ENCODE results near the gene RHBDD3.
"Not testable (repeated sequence)": the region's sequence is repeated elsewhere in the genome, so short reads cannot be mapped to it uniquely, and the experiment has no call there.

Gene RHBDD3

GRCh38 chr22:29251981-29252911, 15.5 kb downstream of the RHBDD3 start:
- peak; percentile 19 for DNase-seq (ENCODE audit: low spot score)

- no peak for DNase-seq (ENCODE audit: low spot score)
Measured at GRCh38 chr22:29251265-29251664, 16.5 kb downstream of the RHBDD3 start.

- not testable (repeated sequence) for DNase-seq (ENCODE audit: low spot score)
Measured at GRCh38 chr22:29247891-29248290, 19.9 kb downstream of the RHBDD3 start.

GRCh38 chr22:29245626-29246385, 22.0 kb downstream of the RHBDD3 start:
- peak; percentile 87 for DNase-seq (ENCODE audit: low spot score)

GRCh38 chr22:29244785-29245625, 22.8 kb downstream of the RHBDD3 start:
- peak; percentile 34 for DNase-seq (ENCODE audit: low spot score)

GRCh38 chr22:29243874-29244446, 23.8 kb downstream of the RHBDD3 start:
- DNase-seq (ENCODE audit: low spot score), result no peak

GRCh38 chr22:29240481-29240880, 27.3 kb downstream of the RHBDD3 start:
- DNase-seq (ENCODE audit: low spot score), result not testable (repeated sequence)

GRCh38 chr22:29233277-29233877, 34.4 kb downstream of the RHBDD3 start:
- DNase-seq (ENCODE audit: low spot score), result peak; percentile 24

- DNase-seq (ENCODE audit: low spot score), result peak; percentile 30
Measured at GRCh38 chr22:29231971-29232959, 35.5 kb downstream of the RHBDD3 start.

- peak; percentile 29 for DNase-seq (ENCODE audit: low spot score)
Measured at GRCh38 chr22:29230972-29231875, 36.6 kb downstream of the RHBDD3 start.

GRCh38 chr22:29226351-29226981, 41.3 kb downstream of the RHBDD3 start:
- peak; percentile 20 for DNase-seq (ENCODE audit: low spot score)

- peak; percentile 22 for DNase-seq (ENCODE audit: low spot score)
Measured at GRCh38 chr22:29225422-29226090, 42.2 kb downstream of the RHBDD3 start.

- peak; percentile 20 for DNase-seq (ENCODE audit: low spot score)
Measured at GRCh38 chr22:29224859-29225410, 42.8 kb downstream of the RHBDD3 start.

GRCh38 chr22:29224121-29224858, 43.5 kb downstream of the RHBDD3 start:
- DNase-seq (ENCODE audit: low spot score), result peak; percentile 29

- DNase-seq (ENCODE audit: low spot score), result peak; percentile 22
Measured at GRCh38 chr22:29219881-29220670, 47.7 kb downstream of the RHBDD3 start.

GRCh38 chr22:29219409-29219782, 48.4 kb downstream of the RHBDD3 start:
- DNase-seq (ENCODE audit: low spot score), result not testable (repeated sequence)

Measured in D341Med (cell line).